Caco-2 (cell line): ENCODE data around the gene REPS1. TPM values are rescaled to one million over a fixed set of nuclear protein-coding genes. Genes with fewer than 3 reads are reported as not detected.

ENCODE experiments used
- BruUV-seq: library from RNA; stranded (reverse); fragments of 400-500 nt; replicated peaks from 2 replicates; lab custom pipeline; 2021; lab: Mats Ljungman, UMichigan
- CTCF ChIA-PET: fragments of 300-600 bp; sonication (Branson Sonifier 250); formaldehyde crosslinking; loops from one replicate; lab custom pipeline; 2022; ENCODE audit warnings: antibody characterized with exemption; lab: Charles Lee
- POLR2A ChIA-PET: fragments of 300-600 bp; sonication (Branson Sonifier 250); formaldehyde crosslinking; loops from one replicate; lab custom pipeline; 2022; ENCODE audit warnings: antibody characterized with exemption; lab: Charles Lee
- DNase-seq, 2 experiments: peaks; one replicate each; pipeline versions ENCODE4 v3.0.0 to v3.0.0-alpha.2; 2020 to 2022
- H3K27me3 ChIP-seq: replicated peaks from 2 replicates; pipeline ENCODE4 v1.6.0; 2011; ENCODE audit warnings: low read length; ENCODE audit not compliant: control insufficient read depth, insufficient read depth
- H3K36me3 ChIP-seq: 2 replicates; pipeline ENCODE4 v1.5.1; 2011; ENCODE audit warnings: low read length; ENCODE audit not compliant: control insufficient read depth, insufficient read depth
- H3K4me1 ChIP-seq: fragments of 250-450 bp; sonication (Bioruptor Pico); 2 replicates; pipeline ENCODE4 v1.5.1; 2020; ENCODE audit warnings: mild to moderate bottlenecking
- H3K4me3 ChIP-seq: 2 replicates; pipeline ENCODE4 v1.5.1; 2011; ENCODE audit warnings: low read depth, mild to moderate bottlenecking, control low read depth, low read length
- H3K9me3 ChIP-seq: fragments of 250-450 bp; sonication (Bioruptor Pico); 2 replicates; pipeline ENCODE4 v1.5.1; 2020; ENCODE audit warnings: mild to moderate bottlenecking, moderate library complexity
- H3K27ac Mint-ChIP-seq: one replicate; pipeline ENCODE4 v1.8.0; 2022; ENCODE audit warnings: mixed read lengths; ENCODE audit not compliant: unreplicated experiment
- H3K27me3 Mint-ChIP-seq: one replicate; pipeline ENCODE4 v1.8.0; 2022; ENCODE audit warnings: mixed read lengths; ENCODE audit not compliant: insufficient read depth, unreplicated experiment
- H3K36me3 Mint-ChIP-seq: one replicate; pipeline ENCODE4 v1.8.0; 2022; ENCODE audit warnings: mild to moderate bottlenecking, mixed read lengths; ENCODE audit not compliant: insufficient read depth, unreplicated experiment
- H3K4me1 Mint-ChIP-seq: one replicate; pipeline ENCODE4 v1.8.0; 2022; ENCODE audit warnings: low read depth, mixed read lengths; ENCODE audit not compliant: unreplicated experiment
- H3K4me3 Mint-ChIP-seq: one replicate; pipeline ENCODE4 v1.8.0; 2022; ENCODE audit warnings: mild to moderate bottlenecking, moderate library complexity, mixed read lengths; ENCODE audit not compliant: unreplicated experiment
- H3K9me3 Mint-ChIP-seq: one replicate; pipeline ENCODE4 v1.8.0; 2022; ENCODE audit warnings: mixed read lengths; ENCODE audit not compliant: unreplicated experiment
- intact Hi-C: fragments of 100-400 bp; cut with micrococcal nuclease; formaldehyde crosslinking; loops from one replicate; pipeline ENCODE4 v1.10.0; 2022; ENCODE audit not compliant: unreplicated experiment
- total RNA-seq: library from RNA; stranded (reverse); gene quantifications from 2 replicates; pipeline ENCODE4 v1.2.3, GENCODE V29; 2022
- TF ChIP-seq, protein P1 (sequence below), 2 experiments: fragments of 200-600 bp in 1 of 2; IDR thresholded peaks; 1 replicate in 1 of 2; 2 replicates in 1 of 2; pipeline versions ENCODE4 v1.5.1 to v1.8.0; 2011 to 2022; ENCODE audit warnings: antibody characterized with exemption in 1 of 2, control low read depth in 1 of 2, inconsistent platforms in 1 of 2, low read depth in 1 of 2, low read length in 1 of 2, mild to moderate bottlenecking in 1 of 2, moderate library complexity in 1 of 2; ENCODE audit not compliant: insufficient read depth in 1 of 2, severe bottlenecking in 1 of 2, unreplicated experiment in 1 of 2

The REPS1 gene
- total RNA-seq, 1 experiment from 2014 or later = 74.1 TPM

DNA sequence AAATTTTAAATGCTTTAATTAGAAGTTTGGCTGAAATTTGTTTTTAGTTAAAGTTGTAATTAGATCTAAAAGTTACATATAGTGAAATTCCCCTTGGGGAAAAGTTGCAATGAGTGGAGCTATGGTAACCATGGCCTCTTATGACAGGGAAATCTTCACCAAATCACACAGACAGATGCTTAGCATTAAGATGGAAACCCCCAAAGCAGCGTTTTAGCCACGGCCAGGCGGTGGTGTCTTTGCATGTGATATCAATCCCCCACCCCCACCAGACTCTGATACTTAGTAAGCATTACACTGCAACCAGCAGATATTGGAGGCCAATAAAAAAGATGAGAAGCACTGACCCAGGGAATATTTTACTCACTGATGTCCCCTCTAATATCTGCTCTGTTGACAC lies 75.7 kb downstream of the REPS1 start:
- Histone ChIP-seq H3K36me3 (peaks cover 2% of the 10 kb centered on the region), H3K9me3 (no peaks in the 10 kb centered on the region), H3K27me3 (no peaks in the 10 kb centered on the region), H3K4me1 (peaks cover 4% of the 10 kb centered on the region; the same call in 1 of the 2 replicates), H3K4me3 (no peak overlapping the region)
- Mint-ChIP-seq H3K27ac (no peak overlapping the region), H3K9me3 (no peaks in the 10 kb centered on the region), H3K4me1 (no peaks in the 10 kb centered on the region), H3K4me3 (no peak overlapping the region), H3K36me3 (peaks cover 81% of the 10 kb centered on the region), H3K27me3 (no peaks in the 10 kb centered on the region)
- ChIA-PET POLR2A (no interaction called here), CTCF (no interaction called here)
- no TSS peak for BruUV-seq
- DNase-seq = no peak
- TF ChIP-seq, protein P1, sequence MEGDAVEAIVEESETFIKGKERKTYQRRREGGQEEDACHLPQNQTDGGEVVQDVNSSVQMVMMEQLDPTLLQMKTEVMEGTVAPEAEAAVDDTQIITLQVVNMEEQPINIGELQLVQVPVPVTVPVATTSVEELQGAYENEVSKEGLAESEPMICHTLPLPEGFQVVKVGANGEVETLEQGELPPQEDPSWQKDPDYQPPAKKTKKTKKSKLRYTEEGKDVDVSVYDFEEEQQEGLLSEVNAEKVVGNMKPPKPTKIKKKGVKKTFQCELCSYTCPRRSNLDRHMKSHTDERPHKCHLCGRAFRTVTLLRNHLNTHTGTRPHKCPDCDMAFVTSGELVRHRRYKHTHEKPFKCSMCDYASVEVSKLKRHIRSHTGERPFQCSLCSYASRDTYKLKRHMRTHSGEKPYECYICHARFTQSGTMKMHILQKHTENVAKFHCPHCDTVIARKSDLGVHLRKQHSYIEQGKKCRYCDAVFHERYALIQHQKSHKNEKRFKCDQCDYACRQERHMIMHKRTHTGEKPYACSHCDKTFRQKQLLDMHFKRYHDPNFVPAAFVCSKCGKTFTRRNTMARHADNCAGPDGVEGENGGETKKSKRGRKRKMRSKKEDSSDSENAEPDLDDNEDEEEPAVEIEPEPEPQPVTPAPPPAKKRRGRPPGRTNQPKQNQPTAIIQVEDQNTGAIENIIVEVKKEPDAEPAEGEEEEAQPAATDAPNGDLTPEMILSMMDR (IDR thresholded peaks at IDR 0.05; ENCODE audit: insufficient read depth in 1 of 2, low read depth in 1 of 2, low read length in 1 of 2, severe bottlenecking in 1 of 2, unreplicated experiment in 1 of 2) = no peak
- intact Hi-C loops = no loop called here

DNA sequence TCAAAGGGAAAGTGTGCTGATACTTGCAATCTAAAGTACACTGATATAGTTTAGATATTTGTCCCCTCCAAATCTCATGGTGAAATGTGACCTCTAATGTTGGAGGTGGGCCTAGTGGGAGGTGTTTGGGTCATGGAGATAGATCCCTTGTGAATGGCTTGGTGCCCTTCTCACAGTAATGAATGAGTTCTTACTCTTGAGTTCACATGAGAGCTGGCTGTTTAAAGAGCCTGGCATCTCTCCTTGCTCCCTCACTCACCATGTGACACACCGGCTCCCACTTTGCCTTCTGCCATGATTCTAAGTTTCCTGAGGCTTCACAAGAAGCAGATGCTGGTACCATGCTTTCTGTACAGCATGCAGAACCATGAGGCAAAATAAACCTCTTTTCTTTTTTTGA lies 78.1 kb downstream of the REPS1 start:
- intact Hi-C loops = no loop called here
- no peak overlapping the region for H3K27ac Mint-ChIP-seq
- H3K36me3 ChIP-seq = no peaks in the 10 kb centered on the region; the same call in 1 of the 2 replicates
- no peaks in the 10 kb centered on the region for H3K4me1 Mint-ChIP-seq
- no TSS peak for BruUV-seq
- H3K36me3 Mint-ChIP-seq = peaks cover 77% of the 10 kb centered on the region
- H3K4me3 ChIP-seq = no peak overlapping the region
- H3K27me3 Mint-ChIP-seq = no peaks in the 10 kb centered on the region
- no peak for DNase-seq
- H3K9me3 Mint-ChIP-seq = no peaks in the 10 kb centered on the region
- POLR2A ChIA-PET = no interaction called here
- TF ChIP-seq, protein P1 (IDR thresholded peaks at IDR 0.05; ENCODE audit: insufficient read depth in 1 of 2, low read depth in 1 of 2, low read length in 1 of 2, severe bottlenecking in 1 of 2, unreplicated experiment in 1 of 2) = no peak
- CTCF ChIA-PET = no interaction called here
- H3K9me3 ChIP-seq = no peaks in the 10 kb centered on the region
- no peaks in the 10 kb centered on the region for H3K27me3 ChIP-seq
- no peaks in the 10 kb centered on the region for H3K4me1 ChIP-seq
- H3K4me3 Mint-ChIP-seq = no peak overlapping the region

DNA sequence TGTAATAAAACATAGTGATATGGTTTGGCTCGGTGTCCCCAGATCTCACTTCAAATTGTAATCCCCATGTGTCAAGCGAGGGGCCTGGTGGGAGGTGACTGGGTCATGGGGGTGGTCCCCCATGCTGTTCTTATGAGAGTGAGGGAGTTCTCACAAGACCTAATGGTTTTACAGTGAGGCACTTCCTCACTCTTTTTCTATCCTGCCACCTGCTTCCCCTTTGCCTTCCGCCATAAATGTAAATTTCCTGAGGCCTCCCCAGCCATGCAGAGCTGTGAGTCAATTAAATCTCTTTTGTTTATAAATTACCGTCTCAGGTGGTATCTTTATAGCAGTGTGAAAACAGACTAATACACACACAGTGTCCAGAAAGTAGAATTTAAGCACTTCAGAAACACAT lies 78.5 kb downstream of the REPS1 start:
- no peak overlapping the region for H3K4me3 ChIP-seq
- TF ChIP-seq, protein P1 (IDR thresholded peaks at IDR 0.05; ENCODE audit: insufficient read depth in 1 of 2, low read depth in 1 of 2, low read length in 1 of 2, severe bottlenecking in 1 of 2, unreplicated experiment in 1 of 2) = no peak
- Mint-ChIP-seq H3K4me1 (no peaks in the 10 kb centered on the region), H3K4me3 (no peak overlapping the region), H3K27ac (no peak overlapping the region), H3K9me3 (no peaks in the 10 kb centered on the region), H3K27me3 (no peaks in the 10 kb centered on the region), H3K36me3 (peaks cover 72% of the 10 kb centered on the region)
- no peaks in the 10 kb centered on the region for H3K27me3 ChIP-seq
- no peaks in the 10 kb centered on the region; the same call in 1 of the 2 replicates for H3K36me3 ChIP-seq
- H3K9me3 ChIP-seq = no peaks in the 10 kb centered on the region
- BruUV-seq = no TSS peak
- CTCF ChIA-PET = no interaction called here
- no peaks in the 10 kb centered on the region for H3K4me1 ChIP-seq
- POLR2A ChIA-PET = no interaction called here
- intact Hi-C loops = no loop called here
- DNase-seq = no peak
